HCT116 (cell line): ENCODE results near the gene CELF2. TPM values are rescaled to one million over a fixed set of nuclear protein-coding genes. Genes with fewer than 3 reads are reported as not detected.

Experiments used
- ATAC-seq: fragments of 200-7000 bp; cut with Tn5 transposase; 2 replicates; pipeline ENCODE4 v1.9.1; 2020; ENCODE audit warnings: mild to moderate bottlenecking, moderate library complexity
- BruUV-seq: library from RNA; stranded (reverse); fragments of 400-500 nt; replicated peaks from 2 replicates; lab custom pipeline; 2021; lab: Mats Ljungman, UMichigan
- CTCF ChIA-PET: fragments of 300-600 bp; sonication (Branson Sonifier 250); formaldehyde crosslinking; loops from one replicate; lab custom pipeline; 2021; ENCODE audit warnings: antibody characterized with exemption; lab: Charles Lee
- POLR2A ChIA-PET: fragments of 300-600, 350-600 bp; sonication (Branson Sonifier 250); formaldehyde crosslinking; loops from one replicate; lab custom pipeline; 2021; ENCODE audit warnings: antibody characterized with exemption; lab: Charles Lee
- RAD21 ChIA-PET, 2 experiments: fragments of 300-600 bp; sonication (Branson Sonifier 250); formaldehyde crosslinking; loops; one replicate each; lab custom pipeline; 2023; ENCODE audit warnings: low total read pairs in 2 of 2; ENCODE audit not compliant: uncharacterized antibody in 2 of 2, unreplicated experiment in 2 of 2, low non-redundant PET in 1 of 2; lab: Charles Lee
- DNase-seq: peaks from one replicate; pipeline ENCODE4 v3.0.0-alpha.2; 2010; ENCODE audit warnings: low read depth, low spot score
- H2AFZ ChIP-seq: fragments of 200-600 bp; shearing (Covaris generic), sonication (generic); 2 replicates; pipeline ENCODE4 v1.6.1; 2017; ENCODE audit warnings: low read depth, mixed run types, mixed read lengths, antibody characterized with exemption, low read length; ENCODE audit not compliant: poor library complexity, severe bottlenecking
- H3K27ac ChIP-seq: 2 replicates; pipeline ENCODE4 v1.5.1; 2012; ENCODE audit warnings: low read depth, low read length
- H3K27me3 ChIP-seq: fragments of 200-600 bp; sonication (generic); 2 replicates; pipeline ENCODE4 v1.6.1; 2016; ENCODE audit warnings: mixed run types, low read length, mixed read lengths; ENCODE audit not compliant: insufficient read depth
- H3K36me3 ChIP-seq, 2 experiments: fragments of 200-500 bp in 1 of 2; fragments of 200-600 bp in 1 of 2; sonication (Bioruptor generic) in 1 of 2; sonication (generic) in 1 of 2; 2 replicates each; pipeline versions ENCODE4 v1.5.1 to v1.6.1; 2014 to 2016; ENCODE audit warnings: low read length in 2 of 2, inconsistent platforms in 1 of 2, mixed read lengths in 1 of 2, mixed run types in 1 of 2; ENCODE audit not compliant: insufficient read depth in 2 of 2, control insufficient read depth in 1 of 2
- H3K4me1 ChIP-seq, 2 experiments: fragments of 200-600 bp in 1 of 2; sonication (generic) in 1 of 2; 2 replicates each; pipeline versions ENCODE4 v1.5.1 to v1.6.1; 2012 to 2017; ENCODE audit warnings: low read length in 2 of 2, inconsistent platforms in 1 of 2, mild to moderate bottlenecking in 1 of 2, mixed read lengths in 1 of 2, mixed run types in 1 of 2, moderate library complexity in 1 of 2; ENCODE audit not compliant: insufficient read depth in 2 of 2, control insufficient read depth in 1 of 2
- H3K4me2 ChIP-seq: fragments of 200-600 bp; sonication (generic); 2 replicates; pipeline ENCODE4 v1.6.1; 2017; ENCODE audit warnings: mixed run types, low read length, mixed read lengths
- H3K4me3 ChIP-seq, 2 experiments: fragments of 200-600 bp in 1 of 2; sonication (generic) in 1 of 2; replicated peaks in 1 of 2; 2 replicates each; pipeline ENCODE4 v1.5.1; 2011 to 2016; ENCODE audit warnings: low read length in 2 of 2, control low read depth in 1 of 2, low read depth in 1 of 2, mild to moderate bottlenecking in 1 of 2, mixed read lengths in 1 of 2, mixed run types in 1 of 2
- H3K79me2 ChIP-seq: fragments of 200-600 bp; sonication (generic); 2 replicates; pipeline ENCODE4 v1.6.1; 2017; ENCODE audit warnings: mild to moderate bottlenecking, mixed run types, low read length, moderate library complexity, mixed read lengths; ENCODE audit not compliant: insufficient read depth
- H3K9ac ChIP-seq: fragments of 200-600 bp; sonication (generic); 2 replicates; pipeline ENCODE4 v1.6.1; 2016; ENCODE audit warnings: low read length, mixed read lengths
- H3K9me2 ChIP-seq: fragments of 200-600 bp; sonication (generic), shearing (Covaris generic); 2 replicates; pipeline ENCODE4 v1.6.1; 2017; ENCODE audit warnings: mixed run types, mild to moderate bottlenecking, moderate library complexity; ENCODE audit not compliant: insufficient read depth
- H3K9me3 ChIP-seq, 2 experiments: fragments of 200-500 bp in 1 of 2; fragments of 200-600 bp in 1 of 2; sonication (Bioruptor generic) in 1 of 2; sonication (generic) in 1 of 2; 2 replicates each; pipeline ENCODE4 v1.6.1; 2014 to 2017; ENCODE audit warnings: low read length in 2 of 2, mixed read lengths in 2 of 2, inconsistent platforms in 1 of 2, low read depth in 1 of 2, mild to moderate bottlenecking in 1 of 2, mixed run types in 1 of 2, moderate library complexity in 1 of 2; ENCODE audit not compliant: control insufficient read depth in 1 of 2, insufficient read depth in 1 of 2
- H4K20me1 ChIP-seq: fragments of 200-600 bp; sonication (generic), shearing (Covaris generic); 2 replicates; pipeline ENCODE4 v1.6.1; 2017; ENCODE audit warnings: mixed run types, mild to moderate bottlenecking, moderate library complexity; ENCODE audit not compliant: insufficient read depth
- ATF3 ChIP-seq: IDR thresholded peaks from 2 replicates; pipeline ENCODE4 v1.6.1; 2012
- CBX3 ChIP-seq: IDR thresholded peaks from 2 replicates; pipeline ENCODE4 v1.6.1; 2012; ENCODE audit warnings: low read depth
- CTCF ChIP-seq, 3 experiments: fragments of 200-600 bp in 1 of 3; sonication (generic) in 1 of 3; IDR thresholded peaks in 2 of 3; conservative IDR thresholded peaks in 1 of 3; 2 replicates each; pipeline ENCODE4 v1.5.1; 2012 to 2017; ENCODE audit warnings: low read depth in 2 of 3, low read length in 2 of 3, antibody characterized with exemption in 1 of 3, borderline replicate concordance in 1 of 3, control low read depth in 1 of 3, mild to moderate bottlenecking in 1 of 3, mixed read lengths in 1 of 3, mixed run types in 1 of 3, moderate library complexity in 1 of 3; ENCODE audit not compliant: insufficient read depth in 1 of 3
- EGR1 ChIP-seq: IDR thresholded peaks from 2 replicates; pipeline ENCODE4 v1.6.1; 2012; ENCODE audit warnings: low read depth
- ELF1 ChIP-seq: IDR thresholded peaks from 2 replicates; pipeline ENCODE4 v1.6.1; 2012; ENCODE audit warnings: low read depth, borderline replicate concordance
- EZH2 ChIP-seq: fragments of 200-600 bp; sonication (generic); IDR thresholded peaks from 2 replicates; pipeline ENCODE4 v1.6.1; 2017; ENCODE audit warnings: antibody characterized with exemption, mixed run types
- EZH2phosphoT487 ChIP-seq: fragments of 200-600 bp; IDR thresholded peaks from 2 replicates; pipeline ENCODE4 v1.6.1; 2018; ENCODE audit warnings: antibody characterized with exemption, borderline replicate concordance
- JUND ChIP-seq: IDR thresholded peaks from 2 replicates; pipeline ENCODE4 v1.6.1; 2012
- POLR2AphosphoS5 ChIP-seq: IDR thresholded peaks from 2 replicates; pipeline ENCODE4 v1.6.1; 2011; ENCODE audit warnings: mild to moderate bottlenecking, low read depth, low read length, moderate library complexity
- RAD21 ChIP-seq: IDR thresholded peaks from 2 replicates; pipeline ENCODE4 v1.6.1; 2012; ENCODE audit warnings: low read depth, mild to moderate bottlenecking
- REST ChIP-seq: IDR thresholded peaks from 2 replicates; pipeline ENCODE4 v1.6.1; 2012; ENCODE audit warnings: low read depth
- SIN3A ChIP-seq: IDR thresholded peaks from 2 replicates; pipeline ENCODE4 v1.6.1; 2012; ENCODE audit warnings: low read depth
- SRF ChIP-seq: IDR thresholded peaks from 2 replicates; pipeline ENCODE4 v1.6.1; 2012; ENCODE audit warnings: low read depth
- YY1 ChIP-seq: IDR thresholded peaks from 2 replicates; pipeline ENCODE4 v1.6.1; 2011; ENCODE audit warnings: low read length, low read depth, moderate library complexity, mild to moderate bottlenecking; ENCODE audit not compliant: insufficient replicate concordance; ENCODE audit errors: extremely low read depth
- ZBTB33 ChIP-seq: IDR thresholded peaks from 2 replicates; pipeline ENCODE4 v1.6.1; 2011; ENCODE audit warnings: mild to moderate bottlenecking, low read length, moderate library complexity; ENCODE audit not compliant: insufficient replicate concordance; ENCODE audit errors: extremely low read depth
- intact Hi-C: fragments of 100-400 bp; cut with micrococcal nuclease; formaldehyde crosslinking; loops from 2 replicates; pipeline ENCODE4 v1.10.0; 2022
- total RNA-seq: library from RNA; stranded (reverse); gene quantifications from one replicate; pipeline ENCODE4 v1.2.1, GENCODE V29; 2021; ENCODE audit not compliant: unreplicated experiment

The CELF2 gene
- total RNA-seq, 1 experiment from 2014 or later = 0.66 TPM

- TF ChIP-seq CTCF (IDR thresholded peaks at IDR 0.05 in 2 of 3, conservative IDR thresholded peaks at IDR 0.05 in 1 of 3; ENCODE audit: borderline replicate concordance in 1 of 3, insufficient read depth in 1 of 3, low read depth in 2 of 3, low read length in 2 of 3) (no peak), EZH2 (no peak)
Observed at GRCh38 chr10:11381023-11381422, 363.4 kb downstream of the CELF2 start (continued).

GRCh38 chr10:11381511-11381910, 363.8 kb downstream of the CELF2 start:
- CTCF ChIA-PET = no interaction called here
- no peak overlapping the region for H3K27ac ChIP-seq
- RAD21 ChIA-PET = no interaction called here
- H3K27me3 ChIP-seq = peaks cover 19% of the 10 kb centered on the region
- no peaks in the 10 kb centered on the region for H3K4me1 ChIP-seq
- no peak overlapping the region for H3K4me3 ChIP-seq
- H3K9me2 ChIP-seq = no peaks in the 10 kb centered on the region
- no peak overlapping the region for H3K9ac ChIP-seq
- intact Hi-C loops = no loop called here
- no peaks in the 10 kb centered on the region for H3K36me3 ChIP-seq
- no peaks in the 10 kb centered on the region for H3K9me3 ChIP-seq
- ATAC-seq (no peak), DNase-seq (no peak)
- no peaks in the 10 kb centered on the region for H3K79me2 ChIP-seq
- TF ChIP-seq EZH2phosphoT487 (no peak), CBX3 (no peak), JUND (no peak), EGR1 (no peak), POLR2AphosphoS5 (no peak), SRF (no peak), YY1 (no peak), EZH2 (no peak), REST (no peak), ATF3 (no peak), RAD21 (no peak), ELF1 (no peak), SIN3A (no peak), ZBTB33 (no peak), CTCF (IDR thresholded peaks at IDR 0.05 in 2 of 3, conservative IDR thresholded peaks at IDR 0.05 in 1 of 3; ENCODE audit: borderline replicate concordance in 1 of 3, insufficient read depth in 1 of 3, low read depth in 2 of 3, low read length in 2 of 3) (no peak)
- no peaks in the 10 kb centered on the region for H4K20me1 ChIP-seq
- H2AFZ ChIP-seq = no peak overlapping the region
- POLR2A ChIA-PET = no interaction called here
- H3K4me2 ChIP-seq = no peak overlapping the region
- no TSS peak for BruUV-seq
